K562 (cell line): ENCODE data around the gene SELENOO. TPM values are rescaled to one million over a fixed set of nuclear protein-coding genes. Genes with fewer than 3 reads are reported as not detected.

Source experiments
- ATAC-seq: fragments of 200-7000 bp; cut with Tn5 transposase; 3 replicates; pipeline ENCODE4 v1.9.1; 2020; ENCODE audit warnings: moderate library complexity
- BruUV-seq: library from RNA; stranded (reverse); fragments of 400-500 nt; replicated peaks from 2 replicates; lab custom pipeline; 2021; lab: Mats Ljungman, UMichigan
- CTCF ChIA-PET: fragments of 300-600 bp; formaldehyde crosslinking; extraction: SDS; loops from one replicate; lab custom pipeline; 2021; ENCODE audit warnings: low intra/inter-chr PET ratio; lab: Yijun Ruan, JAX
- POLR2A ChIA-PET: fragments of 300-600, 350-650 bp; sonication (Branson Sonifier 250); formaldehyde crosslinking; extraction: SDS; loops from one replicate; lab custom pipeline; 2021; ENCODE audit warnings: antibody characterized with exemption, inconsistent platforms; lab: Yijun Ruan, JAX
- DNase-seq, 4 experiments: peaks; one replicate each; pipeline versions ENCODE4 v3.0.0 to v3.0.0-alpha.2; 2011 to 2018; ENCODE audit warnings: low spot score in 3 of 4, mixed read lengths in 3 of 4; ENCODE audit errors: extremely low read depth in 1 of 4
- FAIRE-seq: peaks from 2 replicates; lab custom pipeline; 2011; peaks lifted over from hg19 to GRCh38; lab: Jason Lieb, UNC
- H2AFZ ChIP-seq: 2 replicates; pipeline ENCODE4 v1.6.0; 2011; ENCODE audit warnings: low read depth, low read length, control low read depth, inconsistent platforms
- H3K27ac ChIP-seq: fragments of 200-600 bp; 3 replicates; pipeline ENCODE4 v1.8.0; 2011; ENCODE audit warnings: low read depth, mild to moderate bottlenecking, control low read depth, inconsistent platforms, low read length, moderate library complexity, mixed read lengths; ENCODE audit errors: extremely low read depth
- H3K27me3 ChIP-seq, 2 experiments: fragments of 300-600 bp in 1 of 2; 2 replicates in 1 of 2; 3 replicates in 1 of 2; pipeline versions ENCODE4 v1.6.0 to v1.8.0; 2011; ENCODE audit warnings: inconsistent platforms in 2 of 2, low read length in 2 of 2, mild to moderate bottlenecking in 1 of 2, mixed read lengths in 1 of 2, moderate library complexity in 1 of 2; ENCODE audit not compliant: control insufficient read depth in 2 of 2, insufficient read depth in 2 of 2
- H3K36me3 ChIP-seq: fragments of 300-600 bp; 3 replicates; pipeline ENCODE4 v1.8.0; 2011; ENCODE audit warnings: mild to moderate bottlenecking, low read length, inconsistent platforms; ENCODE audit not compliant: control insufficient read depth, insufficient read depth
- H3K4me1 ChIP-seq, 2 experiments: fragments of 200-600 bp in 1 of 2; replicated peaks in 1 of 2; 2 replicates in 1 of 2; 3 replicates in 1 of 2; pipeline versions ENCODE4 v1.5.1 to v1.8.0; 2011; ENCODE audit warnings: inconsistent platforms in 2 of 2, low read length in 2 of 2, mild to moderate bottlenecking in 1 of 2, mixed read lengths in 1 of 2, moderate library complexity in 1 of 2; ENCODE audit not compliant: control insufficient read depth in 2 of 2, insufficient read depth in 2 of 2
- H3K4me2 ChIP-seq: 2 replicates; pipeline ENCODE4 v1.6.1; 2011; ENCODE audit warnings: low read length, control low read depth, inconsistent platforms, mixed read lengths; ENCODE audit not compliant: insufficient read depth
- H3K4me3 ChIP-seq: fragments of 200-600 bp; sonication (generic), shearing (Covaris generic); 2 replicates; pipeline ENCODE4 v1.5.1; 2016; ENCODE audit warnings: control low read depth, inconsistent platforms
- H3K79me2 ChIP-seq: fragments of 200-600 bp; 3 replicates; pipeline ENCODE4 v1.8.0; 2011; ENCODE audit warnings: low read length, inconsistent platforms; ENCODE audit not compliant: control insufficient read depth, insufficient read depth
- H3K9ac ChIP-seq, 2 experiments: 2 replicates each; pipeline versions ENCODE4 v1.6.0 to v1.6.1; 2011; ENCODE audit warnings: low read depth in 2 of 2, low read length in 2 of 2, control low read depth in 1 of 2, inconsistent platforms in 1 of 2, mild to moderate bottlenecking in 1 of 2, mixed read lengths in 1 of 2; ENCODE audit not compliant: insufficient read depth in 1 of 2
- H3K9me1 ChIP-seq: one replicate; pipeline ENCODE4 v1.6.0; 2011; ENCODE audit warnings: inconsistent platforms, mild to moderate bottlenecking, low read length, moderate library complexity; ENCODE audit not compliant: control insufficient read depth, insufficient read depth
- H3K9me3 ChIP-seq: replicated peaks from 2 replicates; pipeline ENCODE4 v1.5.1; 2011; ENCODE audit warnings: low read depth, low read length, inconsistent platforms; ENCODE audit not compliant: control insufficient read depth, insufficient read depth
- H4K20me1 ChIP-seq: replicated peaks from 2 replicates; pipeline ENCODE4 v1.6.1; 2011; ENCODE audit warnings: low read length, inconsistent platforms, mixed read lengths; ENCODE audit not compliant: control insufficient read depth, insufficient read depth
- HEY1 ChIP-seq: fragments of 250-450 bp; sonication (Bioruptor Pico); IDR thresholded peaks from 2 replicates; pipeline ENCODE4 v1.5.0; 2020; ENCODE audit warnings: mild to moderate bottlenecking, moderate library complexity, borderline replicate concordance
- MNT ChIP-seq, 2 experiments: fragments of 450-650 bp; conservative IDR thresholded peaks; 2 replicates each; pipeline ENCODE4 v1.6.1; 2017; ENCODE audit warnings: mild to moderate bottlenecking in 2 of 2, moderate library complexity in 2 of 2
- MXI1 ChIP-seq: IDR thresholded peaks from 2 replicates; pipeline ENCODE4 v1.6.1; 2011; ENCODE audit warnings: low read depth, mild to moderate bottlenecking, improper control_type of control experiment, low read length
- XRCC5 ChIP-seq: fragments of 200-400 bp; formaldehyde crosslinking; IDR thresholded peaks from 2 replicates; pipeline ENCODE4 v1.6.1; 2017; ENCODE audit warnings: low read depth, mild to moderate bottlenecking, low read length
- ZNF445 ChIP-seq: fragments of 250-450 bp; sonication (Bioruptor Pico); IDR thresholded peaks from 2 replicates; pipeline ENCODE4 v1.4.0; 2020; ENCODE audit warnings: low read depth, mild to moderate bottlenecking, moderate library complexity
- WGBS: fragments of 100-300 bp; shearing (Covaris generic); methylation state at CpG from one replicate; pipeline ENCODE4 v1.1.6; 2016; ENCODE audit warnings: low coverage, mixed read lengths; ENCODE audit not compliant: insufficient coverage; ENCODE audit errors: missing lambda C conversion rate; 5-methylcytosine and 5-hydroxymethylcytosine counted together
- in situ Hi-C: fragments of 300-500 bp; cut with MboI; formaldehyde crosslinking; loops from 4 replicates; pipeline ENCODE4 v1.15.0; 2018; ENCODE audit warnings: inconsistent platforms, mixed read lengths
- intact Hi-C: fragments of 100-400 bp; cut with micrococcal nuclease; formaldehyde crosslinking; loops from 2 replicates; pipeline ENCODE4 v1.14.2; 2022
- polyA plus RNA-seq, 8 experiments: library from polyadenylated mRNA; depleted of rRNA in 4 of 8; stranded (reverse) in 5 of 8; unstranded in 3 of 8; fragments of >200 nt; fragmentation: Nextera tagmentation in 2 of 8; fragmentation: Illumina TruSeq in 1 of 8; extraction: Ambion mirVana in 2 of 8; extraction: Trizol in 1 of 8; gene quantifications; 2 replicates each; pipeline versions ENCODE4 v1.2.1 to v1.2.3, GENCODE V29; 2011 to 2014; ENCODE audit warnings: inconsistent platforms in 1 of 8, missing spikeins in 1 of 8
- total RNA-seq, 7 experiments: library from RNA; depleted of rRNA in 6 of 7; stranded (reverse); fragments of >200 nt in 6 of 7; fragmentation: Illumina TruSeq in 2 of 7; extraction: Trizol in 2 of 7; gene quantifications; 2 replicates each; pipeline versions ENCODE4 v1.2.1 to v1.2.3, GENCODE V29; 2011 to 2021; ENCODE audit warnings: low replicate concordance in 1 of 7
- TF ChIP-seq, protein P1 (sequence below): fragments of 250-450 bp; sonication (Bioruptor Pico); IDR thresholded peaks from 2 replicates; pipeline ENCODE4 v1.4.0; 2020; ENCODE audit warnings: mild to moderate bottlenecking, moderate library complexity

The SELENOO gene
- total and polyA plus RNA-seq, 9 of the 15 experiments (the other 6 are each of a cell fraction or from before 2014, with no cell fraction given) = 0.37 to 24.9 (median 8.3) TPM

DNA sequence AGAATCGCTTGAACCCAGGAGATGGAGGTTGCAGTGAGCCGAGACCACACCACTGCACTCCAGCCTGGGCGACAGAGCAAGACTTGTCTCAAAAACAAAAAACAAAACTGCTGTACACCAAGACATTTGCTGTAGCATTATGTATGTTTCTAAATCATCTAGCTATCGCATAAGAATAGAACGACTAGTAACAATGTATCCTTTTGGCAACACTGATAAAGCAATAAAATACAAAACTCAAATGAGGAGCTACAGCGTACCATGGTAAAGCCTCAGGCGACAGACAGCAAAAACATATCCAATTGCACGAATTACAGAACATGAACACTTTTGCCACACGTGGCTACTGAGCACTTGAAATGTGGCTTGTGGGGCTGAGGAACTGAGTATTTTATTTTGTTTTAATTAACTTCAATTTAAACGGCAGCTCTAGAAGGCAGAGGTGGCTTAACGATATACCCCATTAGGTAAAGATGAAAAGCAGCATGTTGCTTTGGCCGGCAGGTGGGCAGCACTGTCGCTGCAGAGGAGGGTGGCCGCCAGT lies 41.7 kb downstream of the SELENOO start:
- POLR2A ChIA-PET = interaction anchor here (0.5 to 1.9 kb wide), 4 partner anchors 9 to 437 kb away, joined by 3 to 5 read pairs (median 4); partner anchors contain the start of gene HDAC10
- WGBS = 3% methylated on average over 14 of the region's 14 CpGs
- TF ChIP-seq HEY1 (CRISPR knock-in tag) (no peak), ZNF445 (CRISPR knock-in tag) (no peak), MNT (conservative IDR thresholded peaks at IDR 0.05) (peak in 1 of 2 experiments; percentile 17; a peak in 1 of 4 replicates), MXI1 (0 out of 2 replicates have a peak, but pooled peaks have one; percentile 41), XRCC5 (no peak)
- TF ChIP-seq, protein P1, sequence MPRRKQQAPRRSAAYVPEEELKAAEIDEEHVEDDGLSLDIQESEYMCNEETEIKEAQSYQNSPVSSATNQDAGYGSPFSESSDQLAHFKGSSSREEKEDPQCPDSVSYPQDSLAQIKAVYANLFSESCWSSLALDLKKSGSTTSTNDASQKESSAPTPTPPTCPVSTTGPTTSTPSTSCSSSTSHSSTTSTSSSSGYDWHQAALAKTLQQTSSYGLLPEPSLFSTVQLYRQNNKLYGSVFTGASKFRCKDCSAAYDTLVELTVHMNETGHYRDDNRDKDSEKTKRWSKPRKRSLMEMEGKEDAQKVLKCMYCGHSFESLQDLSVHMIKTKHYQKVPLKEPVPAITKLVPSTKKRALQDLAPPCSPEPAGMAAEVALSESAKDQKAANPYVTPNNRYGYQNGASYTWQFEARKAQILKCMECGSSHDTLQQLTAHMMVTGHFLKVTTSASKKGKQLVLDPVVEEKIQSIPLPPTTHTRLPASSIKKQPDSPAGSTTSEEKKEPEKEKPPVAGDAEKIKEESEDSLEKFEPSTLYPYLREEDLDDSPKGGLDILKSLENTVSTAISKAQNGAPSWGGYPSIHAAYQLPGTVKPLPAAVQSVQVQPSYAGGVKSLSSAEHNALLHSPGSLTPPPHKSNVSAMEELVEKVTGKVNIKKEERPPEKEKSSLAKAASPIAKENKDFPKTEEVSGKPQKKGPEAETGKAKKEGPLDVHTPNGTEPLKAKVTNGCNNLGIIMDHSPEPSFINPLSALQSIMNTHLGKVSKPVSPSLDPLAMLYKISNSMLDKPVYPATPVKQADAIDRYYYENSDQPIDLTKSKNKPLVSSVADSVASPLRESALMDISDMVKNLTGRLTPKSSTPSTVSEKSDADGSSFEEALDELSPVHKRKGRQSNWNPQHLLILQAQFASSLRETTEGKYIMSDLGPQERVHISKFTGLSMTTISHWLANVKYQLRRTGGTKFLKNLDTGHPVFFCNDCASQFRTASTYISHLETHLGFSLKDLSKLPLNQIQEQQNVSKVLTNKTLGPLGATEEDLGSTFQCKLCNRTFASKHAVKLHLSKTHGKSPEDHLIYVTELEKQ (CRISPR knock-in tag) = no peak
- TF ChIP-seq, all 486 proteins: peak for 2

More for the DNA sequence above, 41.7 kb downstream of the SELENOO start:
- Histone ChIP-seq H3K9ac (peak overlapping the region; percentile 80 to 90), H3K9me3 (no peaks in the 10 kb centered on the region), H4K20me1 (peaks cover 15% of the 10 kb centered on the region), H3K4me1 (peaks cover 0 to 40% of the 10 kb centered on the region in 2 experiments; a peak in 3 of 5 replicates), H3K27ac (peak overlapping the region; percentile 41; the same call in 1 of the 3 replicates), H3K36me3 (peaks cover 40% of the 10 kb centered on the region; the same call in 2 of the 3 replicates), H3K27me3 (no peaks in the 10 kb centered on the region), H3K79me2 (peaks cover 73% of the 10 kb centered on the region), H3K4me2 (peak overlapping the region; percentile 79), H2AFZ (no peak overlapping the region), H3K9me1 (no peaks in the 10 kb centered on the region), H3K4me3 (peak overlapping the region; percentile 76)
- in situ Hi-C loops (loop anchor here (5.0 kb wide), 1 partner anchor 100 kb away; the partner anchor contains the start of gene PPP6R2), intact Hi-C loops (loop anchor here (5.0 kb wide), 1 partner anchor 255 kb away; no protein-coding TSS in a partner anchor)
- FAIRE-seq (peak; percentile 42), ATAC-seq (no peak), DNase-seq (no peak)
- BruUV-seq = no TSS peak
- CTCF ChIA-PET = interaction anchor here (0.6 to 1.0 kb wide), 2 partner anchors 17 to 100 kb away, joined by 3 to 4 read pairs; no protein-coding TSS in a partner anchor
